DOHH2 (cell line): ENCODE results near the gene CXCR1.

Experiments used
- H3F3A ChIP-seq: fragments of 200-600 bp; sonication (generic), shearing (Covaris generic); 2 replicates; pipeline ENCODE4 v1.6.0; 2016; ENCODE audit warnings: antibody characterized with exemption, mild to moderate bottlenecking; ENCODE audit not compliant: control insufficient read depth, insufficient read depth
- H3K27ac ChIP-seq: fragments of 200-600 bp; sonication (generic); 2 replicates; pipeline ENCODE4 v1.5.1; 2014; ENCODE audit warnings: low read depth, mild to moderate bottlenecking, low read length, moderate library complexity
- H3K27me3 ChIP-seq: fragments of 200-600 bp; sonication (generic); 2 replicates; pipeline ENCODE4 v1.6.1; 2014; ENCODE audit warnings: mild to moderate bottlenecking, low read length, mixed read lengths; ENCODE audit not compliant: control insufficient read depth
- H3K36me3 ChIP-seq: fragments of 200-600 bp; sonication (generic); 2 replicates; pipeline ENCODE4 v1.6.1; 2014; ENCODE audit warnings: mild to moderate bottlenecking, low read length, moderate library complexity, mixed read lengths; ENCODE audit not compliant: control insufficient read depth
- H3K4me1 ChIP-seq: fragments of 200-600 bp; sonication (generic); 2 replicates; pipeline ENCODE4 v1.6.1; 2014; ENCODE audit warnings: mild to moderate bottlenecking, low read length, mixed read lengths; ENCODE audit not compliant: control insufficient read depth
- H3K4me2 ChIP-seq: fragments of 200-600 bp; sonication (generic); 2 replicates; pipeline ENCODE4 v1.6.0; 2014; ENCODE audit warnings: mild to moderate bottlenecking, low read length, moderate library complexity
- H3K4me3 ChIP-seq: fragments of 200-600 bp; sonication (generic); 2 replicates; pipeline ENCODE4 v1.5.1; 2014; ENCODE audit warnings: mild to moderate bottlenecking, low read length, mixed read lengths
- H3K79me2 ChIP-seq: fragments of 200-600 bp; sonication (generic); 2 replicates; pipeline ENCODE4 v1.6.1; 2014; ENCODE audit warnings: mild to moderate bottlenecking, low read length, mixed read lengths; ENCODE audit not compliant: control insufficient read depth
- H3K9me2 ChIP-seq: fragments of 200-600 bp; sonication (generic); replicated peaks from 2 replicates; pipeline ENCODE4 v1.6.1; 2014; ENCODE audit warnings: mild to moderate bottlenecking, low read length, mixed read lengths; ENCODE audit not compliant: control insufficient read depth
- H3K9me3 ChIP-seq: fragments of 200-600 bp; sonication (generic); 2 replicates; pipeline ENCODE4 v1.6.1; 2014; ENCODE audit warnings: antibody characterized with exemption, low read length, mixed read lengths; ENCODE audit not compliant: control insufficient read depth, insufficient read depth
- H4K20me1 ChIP-seq: fragments of 200-600 bp; sonication (generic); 2 replicates; pipeline ENCODE4 v1.6.0; 2014; ENCODE audit warnings: low read depth, mild to moderate bottlenecking, antibody characterized with exemption, low read length, moderate library complexity; ENCODE audit not compliant: control insufficient read depth, insufficient read depth
- CTCF ChIP-seq: fragments of 200-600 bp; sonication (generic); IDR thresholded peaks from one replicate; pipeline ENCODE4 v1.5.1; 2014; ENCODE audit warnings: antibody characterized with exemption, mild to moderate bottlenecking, low read depth, low read length; ENCODE audit not compliant: poor library complexity, severe bottlenecking
- EZH2phosphoT487 ChIP-seq: fragments of 200-600 bp; sonication (generic); IDR thresholded peaks from 2 replicates; pipeline ENCODE4 v1.6.1; 2017; ENCODE audit warnings: borderline replicate concordance, mild to moderate bottlenecking, antibody characterized with exemption, low read length, moderate library complexity, mixed read lengths

Gene CXCR1

GRCh38 chr2:218130822-218131221, 35.9 kb downstream of the CXCR1 start:
- H3K9me2 ChIP-seq, result no peaks in the 10 kb centered on the region
- H3K79me2 ChIP-seq, result no peaks in the 10 kb centered on the region
- H3K27me3 ChIP-seq, result peaks cover 5% of the 10 kb centered on the region
- TF ChIP-seq CTCF (no peak), EZH2phosphoT487 (no peak)
- H3K9me3 ChIP-seq, result no peaks in the 10 kb centered on the region
- H4K20me1 ChIP-seq, result no peaks in the 10 kb centered on the region; the same call in 1 of the 2 replicates
- H3K4me3 ChIP-seq, result no peak overlapping the region
- H3F3A ChIP-seq, result no peaks in the 10 kb centered on the region
- no peaks in the 10 kb centered on the region for H3K4me1 ChIP-seq
- no peak overlapping the region for H3K4me2 ChIP-seq
- H3K27ac ChIP-seq, result no peak overlapping the region
- no peaks in the 10 kb centered on the region for H3K36me3 ChIP-seq

- H3K4me3 ChIP-seq, result no peak overlapping the region
- no peaks in the 10 kb centered on the region for H3K36me3 ChIP-seq
- no peak overlapping the region for H3K27ac ChIP-seq
- no peaks in the 10 kb centered on the region; the same call in 1 of the 2 replicates for H4K20me1 ChIP-seq
- H3K4me2 ChIP-seq, result no peak overlapping the region
- no peaks in the 10 kb centered on the region for H3K9me3 ChIP-seq
- TF ChIP-seq CTCF (no peak), EZH2phosphoT487 (no peak)
- no peaks in the 10 kb centered on the region for H3F3A ChIP-seq
- peaks cover 7% of the 10 kb centered on the region for H3K27me3 ChIP-seq
- no peaks in the 10 kb centered on the region for H3K9me2 ChIP-seq
- H3K79me2 ChIP-seq, result no peaks in the 10 kb centered on the region
- H3K4me1 ChIP-seq, result no peaks in the 10 kb centered on the region
Observed at GRCh38 chr2:218130377-218130776, 36.4 kb downstream of the CXCR1 start.

GRCh38 chr2:218129458-218130135, 37.2 kb downstream of the CXCR1 start:
- TF ChIP-seq EZH2phosphoT487, result no peak
- TF ChIP-seq CTCF, result no peak
- H4K20me1 ChIP-seq, result no peaks in the 10 kb centered on the region; the same call in 1 of the 2 replicates
- H3K4me1 ChIP-seq, result no peaks in the 10 kb centered on the region
- H3K27ac ChIP-seq, result no peak overlapping the region
- peaks cover 7% of the 10 kb centered on the region for H3K27me3 ChIP-seq
- H3F3A ChIP-seq, result no peaks in the 10 kb centered on the region
- no peaks in the 10 kb centered on the region for H3K79me2 ChIP-seq
- H3K36me3 ChIP-seq, result no peaks in the 10 kb centered on the region
- no peak overlapping the region for H3K4me2 ChIP-seq
- H3K9me2 ChIP-seq, result no peaks in the 10 kb centered on the region
- no peak overlapping the region for H3K4me3 ChIP-seq
- H3K9me3 ChIP-seq, result no peaks in the 10 kb centered on the region
